Cardiac fibroblast (primary cell): ENCODE results near the gene HIVEP1.

ENCODE experiments used
- DNase-seq, 2 donors: peaks; one replicate each; pipeline versions ENCODE4 v3.0.0 to v3.0.0-alpha.2; 2010; ENCODE audit warnings: low read depth in 2 of 2
- H3K4me3 ChIP-seq, 2 donors: replicated peaks in 1 of 2; 1 replicate in 1 of 2; 2 replicates in 1 of 2; pipeline ENCODE4 v1.5.1; 2011; ENCODE audit warnings: low read depth in 2 of 2, low read length in 2 of 2, mild to moderate bottlenecking in 2 of 2, moderate library complexity in 1 of 2
- CTCF ChIP-seq: IDR thresholded peaks from one replicate; pipeline ENCODE4 v1.5.1; 2011; ENCODE audit warnings: low read depth, mild to moderate bottlenecking, low read length, inconsistent platforms

Gene HIVEP1

GRCh38 chr6:12115492-12115891, 103.4 kb downstream of the HIVEP1 start:
- no peak for DNase-seq
- no peak for TF ChIP-seq CTCF
- no peak overlapping the region for H3K4me3 ChIP-seq

GRCh38 chr6:12116264-12116800, 104.2 kb downstream of the HIVEP1 start:
- DNase-seq: no peak
- no peak overlapping the region for H3K4me3 ChIP-seq
- TF ChIP-seq CTCF: no peak

GRCh38 chr6:12116978-12117377, 104.9 kb downstream of the HIVEP1 start:
- H3K4me3 ChIP-seq: no peak overlapping the region
- TF ChIP-seq CTCF: no peak
- no peak for DNase-seq

- no peak for DNase-seq
- no peak overlapping the region for H3K4me3 ChIP-seq
- no peak for TF ChIP-seq CTCF
Observed at GRCh38 chr6:12118607-12119006, 106.5 kb downstream of the HIVEP1 start.

- TF ChIP-seq CTCF: no peak
- no peak for DNase-seq
- H3K4me3 ChIP-seq: no peak overlapping the region
Observed at GRCh38 chr6:12119085-12119588, 107.0 kb downstream of the HIVEP1 start.

GRCh38 chr6:12125396-12125795, 113.3 kb downstream of the HIVEP1 start:
- no peak overlapping the region for H3K4me3 ChIP-seq
- DNase-seq: no peak
- TF ChIP-seq CTCF: no peak

GRCh38 chr6:12126051-12126450, 113.9 kb downstream of the HIVEP1 start:
- DNase-seq: no peak
- no peak overlapping the region for H3K4me3 ChIP-seq
- no peak for TF ChIP-seq CTCF
